HG02870 (cell line): Measurements from ENCODE around the gene ATXN7L1.
"Not testable (repeated sequence)": the region's sequence is repeated elsewhere in the genome, so short reads cannot be mapped to it uniquely, and the experiment has no call there.

Experiments
- ATAC-seq: cut with Tn5 transposase; IDR thresholded peaks from one replicate; pipeline ENCODE4 v1.9.1; 2021; ENCODE audit warnings: mild to moderate bottlenecking, moderate library complexity; ENCODE audit not compliant: unreplicated experiment

ATXN7L1 gene

GRCh38 chr7:105712877-105713276, 163.5 kb downstream of the ATXN7L1 start:
- ATAC-seq: no peak

GRCh38 chr7:105711726-105712402, 164.5 kb downstream of the ATXN7L1 start:
- no peak for ATAC-seq

GRCh38 chr7:105710720-105711119, 165.7 kb downstream of the ATXN7L1 start:
- ATAC-seq: not testable (repeated sequence)

- ATAC-seq: no peak
Measured at GRCh38 chr7:105708763-105709080, 167.7 kb downstream of the ATXN7L1 start.

- ATAC-seq: no peak
Measured at GRCh38 chr7:105707967-105708762, 168.2 kb downstream of the ATXN7L1 start.

GRCh38 chr7:105707381-105707780, 169.0 kb downstream of the ATXN7L1 start:
- no peak for ATAC-seq

- ATAC-seq: no peak
Measured at GRCh38 chr7:105705427-105705826, 171.0 kb downstream of the ATXN7L1 start.

- no peak for ATAC-seq
Measured at GRCh38 chr7:105703207-105703930, 173.0 kb downstream of the ATXN7L1 start.

GRCh38 chr7:105699568-105700236, 176.7 kb downstream of the ATXN7L1 start:
- no peak for ATAC-seq

- no peak for ATAC-seq
Measured at GRCh38 chr7:105698531-105698930, 177.9 kb downstream of the ATXN7L1 start.

- no peak for ATAC-seq
Measured at GRCh38 chr7:105697753-105698152, 178.6 kb downstream of the ATXN7L1 start.

- not testable (repeated sequence) for ATAC-seq
Measured at GRCh38 chr7:105697169-105697568, 179.2 kb downstream of the ATXN7L1 start.

GRCh38 chr7:105693576-105693975, 182.8 kb downstream of the ATXN7L1 start:
- no peak for ATAC-seq

- ATAC-seq: no peak
Measured at GRCh38 chr7:105691680-105692564, 184.5 kb downstream of the ATXN7L1 start.

- ATAC-seq: no peak
Measured at GRCh38 chr7:105691082-105691679, 185.2 kb downstream of the ATXN7L1 start.

- no peak for ATAC-seq
Measured at GRCh38 chr7:105690325-105690945, 186.0 kb downstream of the ATXN7L1 start.

- no peak for ATAC-seq
Measured at GRCh38 chr7:105689067-105689819, 187.2 kb downstream of the ATXN7L1 start.

GRCh38 chr7:105688617-105689016, 187.8 kb downstream of the ATXN7L1 start:
- no peak for ATAC-seq

- no peak for ATAC-seq
Measured at GRCh38 chr7:105685161-105685560, 191.2 kb downstream of the ATXN7L1 start.
